ENCODE data around the gene NCOA4.
A peak's percentile ranks its signal among the peaks of the same experiment; 100 is the strongest.
"Not testable (repeated sequence)": the region's sequence is repeated elsewhere in the genome, so short reads cannot be mapped to it uniquely, and the experiment has no call there.

Gene NCOA4

GRCh38 chr10:46019177-46019528, 11.3 kb downstream of the NCOA4 start:
- DNase-seq, result no peak

- DNase-seq, result no peak
These were observed 11.8 kb downstream of the NCOA4 start for GRCh38 chr10:46018453-46019176.

GRCh38 chr10:46017733-46018132, 12.7 kb downstream of the NCOA4 start:
- DNase-seq, result no peak

GRCh38 chr10:46016811-46017210, 13.6 kb downstream of the NCOA4 start:
- DNase-seq, result no peak

GRCh38 chr10:46016190-46016589, 14.2 kb downstream of the NCOA4 start:
- DNase-seq, result no peak

GRCh38 chr10:46014683-46015405, 15.6 kb downstream of the NCOA4 start:
- DNase-seq, result no peak

- no peak for DNase-seq
These were observed 16.2 kb downstream of the NCOA4 start for GRCh38 chr10:46014206-46014605.

GRCh38 chr10:46012746-46013145, 17.7 kb downstream of the NCOA4 start:
- DNase-seq, result no peak

- DNase-seq, result no peak
These were observed 24.2 kb downstream of the NCOA4 start for GRCh38 chr10:46006219-46006618.

GRCh38 chr10:46005383-46005782, 25.0 kb downstream of the NCOA4 start:
- DNase-seq, result no peak

GRCh38 chr10:46004963-46005362, 25.5 kb downstream of the NCOA4 start:
- DNase-seq, result no peak

GRCh38 chr10:46002916-46003693, 27.3 kb downstream of the NCOA4 start:
- DNase-seq, result no peak

- not testable (repeated sequence) for DNase-seq
These were observed 28.2 kb downstream of the NCOA4 start for GRCh38 chr10:46002189-46002687.

- DNase-seq, result no peak
These were observed 29.2 kb downstream of the NCOA4 start for GRCh38 chr10:46001187-46001756.

GRCh38 chr10:46000538-46000937, 29.9 kb downstream of the NCOA4 start:
- no peak for DNase-seq

GRCh38 chr10:45999955-46000354, 30.5 kb downstream of the NCOA4 start:
- not testable (repeated sequence) for DNase-seq

GRCh38 chr10:45997994-45998763, 32.2 kb downstream of the NCOA4 start:
- no peak for DNase-seq

- no peak for DNase-seq
These were observed 32.9 kb downstream of the NCOA4 start for GRCh38 chr10:45997557-45997956.

- DNase-seq, result not testable (repeated sequence)
These were observed 44.8 kb downstream of the NCOA4 start for GRCh38 chr10:45985590-45985989.

- not testable (repeated sequence) for DNase-seq
These were observed 46.0 kb downstream of the NCOA4 start for GRCh38 chr10:45984473-45984872.

- peak; percentile 32 for DNase-seq
These were observed 46.8 kb downstream of the NCOA4 start for GRCh38 chr10:45983538-45984186.

- not testable (repeated sequence) for DNase-seq
These were observed 49.1 kb downstream of the NCOA4 start for GRCh38 chr10:45981367-45981766.

Data from activated CD4-positive, alpha-beta T cell treated with anti-CD3 and anti-CD28 coated beads, Interleukin-2, amount 50 U/mL, for 16 hours (primary cell).